GM12878 (cell line): Measurements from ENCODE around the gene TOM1L1. TPM values are rescaled to one million over a fixed set of nuclear protein-coding genes. Genes with fewer than 3 reads are reported as not detected.

Experiments used
- ATAC-seq: fragments of 200-7000 bp; cut with Tn5 transposase; 3 replicates; pipeline ENCODE4 v1.9.1; 2020; ENCODE audit warnings: mild to moderate bottlenecking, moderate library complexity
- BruUV-seq: library from RNA; stranded (reverse); fragments of 400-500 nt; replicated peaks from 2 replicates; lab custom pipeline; 2021; lab: Mats Ljungman, UMichigan
- CTCF ChIA-PET: fragments of 300-600 bp; sonication (Branson Sonifier 250); formaldehyde crosslinking; extraction: SDS; loops from one replicate; lab custom pipeline; 2021; ENCODE audit warnings: inconsistent platforms; lab: Yijun Ruan, JAX
- POLR2A ChIA-PET: fragments of 350-600 bp; formaldehyde crosslinking; extraction: SDS; loops from one replicate; lab custom pipeline; 2021; ENCODE audit warnings: inconsistent platforms; lab: Charles Lee
- RAD21 ChIA-PET: fragments of 300-600 bp; sonication (Branson Sonifier 250); formaldehyde crosslinking; loops from one replicate; lab custom pipeline; 2023; ENCODE audit warnings: antibody characterized with exemption; ENCODE audit not compliant: unreplicated experiment; lab: Charles Lee
- SMC1A ChIA-PET: fragments of 300-600 bp; sonication (Branson Sonifier 250); formaldehyde crosslinking; loops from one replicate; lab custom pipeline; 2023; ENCODE audit not compliant: unreplicated experiment, uncharacterized antibody; lab: Charles Lee
- DNase-seq: peaks from one replicate; pipeline ENCODE4 v3.0.0-alpha.2; 2011; ENCODE audit warnings: low read depth, low spot score
- FAIRE-seq: peaks from 3 replicates; lab custom pipeline; 2011; peaks lifted over from hg19 to GRCh38; lab: Jason Lieb, UNC
- H2AFZ ChIP-seq: 2 replicates; pipeline ENCODE4 v1.6.0; 2011; ENCODE audit warnings: low read depth, low read length, control low read depth; ENCODE audit not compliant: control insufficient read depth
- H3K27ac ChIP-seq: 2 replicates; pipeline ENCODE4 v1.5.1; 2011; ENCODE audit warnings: control low read depth; ENCODE audit not compliant: control insufficient read depth, insufficient read depth
- H3K27me3 ChIP-seq, 2 experiments: replicated peaks in 1 of 2; 2 replicates each; pipeline versions ENCODE4 v1.6.0 to v1.6.1; 2011; ENCODE audit warnings: low read length in 1 of 2; ENCODE audit not compliant: control insufficient read depth in 2 of 2, insufficient read depth in 2 of 2
- H3K36me3 ChIP-seq, 2 experiments: 2 replicates each; pipeline ENCODE4 v1.5.1; 2011; ENCODE audit warnings: low read length in 1 of 2; ENCODE audit not compliant: control insufficient read depth in 2 of 2, insufficient read depth in 2 of 2
- H3K4me1 ChIP-seq: 2 replicates; pipeline ENCODE4 v1.6.1; 2011; ENCODE audit warnings: mild to moderate bottlenecking, low read length, moderate library complexity, mixed read lengths; ENCODE audit not compliant: control insufficient read depth, insufficient read depth
- H3K4me2 ChIP-seq: 2 replicates; pipeline ENCODE4 v1.6.0; 2011; ENCODE audit warnings: control low read depth; ENCODE audit not compliant: control insufficient read depth, insufficient read depth
- H3K4me3 ChIP-seq: fragments of 200-600 bp; sonication (generic); 2 replicates; pipeline ENCODE4 v1.5.1; 2016
- H3K79me2 ChIP-seq: 2 replicates; pipeline ENCODE4 v1.6.0; 2011; ENCODE audit warnings: low read length; ENCODE audit not compliant: control insufficient read depth, insufficient read depth
- H3K9ac ChIP-seq: 2 replicates; pipeline ENCODE4 v1.8.0; 2011; ENCODE audit warnings: low read length, control low read depth, mixed read lengths; ENCODE audit not compliant: control insufficient read depth, insufficient read depth
- H3K9me3 ChIP-seq: replicated peaks from 3 replicates; pipeline ENCODE4 v1.5.1; 2011; ENCODE audit warnings: mild to moderate bottlenecking, low read length; ENCODE audit not compliant: control insufficient read depth, insufficient read depth
- H4K20me1 ChIP-seq: 2 replicates; pipeline ENCODE4 v1.6.0; 2011; ENCODE audit not compliant: control insufficient read depth, insufficient read depth
- CHD1 ChIP-seq: IDR thresholded peaks from 2 replicates; pipeline ENCODE4 v1.6.1; 2012; ENCODE audit warnings: low read depth, low read length, improper control_type of control experiment
- FOXK2 ChIP-seq: fragments of 450-650 bp; IDR thresholded peaks from 2 replicates; pipeline ENCODE4 v1.6.1; 2017; ENCODE audit warnings: mild to moderate bottlenecking, moderate library complexity
- HCFC1 ChIP-seq: fragments of 150-350 bp; IDR thresholded peaks from 2 replicates; pipeline ENCODE4 v1.6.1; 2014; ENCODE audit warnings: low read length
- MLLT1 ChIP-seq: fragments of 450-650 bp; IDR thresholded peaks from 2 replicates; pipeline ENCODE4 v1.6.1; 2016; ENCODE audit warnings: mild to moderate bottlenecking
- MYB ChIP-seq: fragments of 150-350 bp; IDR thresholded peaks from 2 replicates; pipeline ENCODE4 v1.6.1; 2014; ENCODE audit warnings: mild to moderate bottlenecking, low read depth, low read length, borderline replicate concordance
- MYC ChIP-seq: IDR thresholded peaks from 2 replicates; pipeline ENCODE4 v1.6.1; 2011; ENCODE audit warnings: mild to moderate bottlenecking, low read length, moderate library complexity, inconsistent platforms; ENCODE audit not compliant: insufficient read depth, insufficient replicate concordance, insufficient read length, severe bottlenecking
- PRDM15 ChIP-seq: fragments of 450-650 bp; formaldehyde crosslinking; IDR thresholded peaks from 2 replicates; pipeline ENCODE4 v1.4.0; 2020; ENCODE audit warnings: mild to moderate bottlenecking, moderate library complexity
- RELA ChIP-seq: fragments of 450-650 bp; IDR thresholded peaks from 2 replicates; pipeline ENCODE4 v1.8.0; 2014; ENCODE audit warnings: borderline replicate concordance; ENCODE audit not compliant: partially characterized antibody
- RFX5 ChIP-seq: IDR thresholded peaks from 2 replicates; pipeline ENCODE4 v1.6.1; 2011; ENCODE audit warnings: low read depth, low read length, improper control_type of control experiment
- RUNX3 ChIP-seq: IDR thresholded peaks from 2 replicates; pipeline ENCODE4 v1.6.1; 2012; ENCODE audit warnings: low read length, inconsistent platforms
- SMAD1 ChIP-seq: fragments of 450-650 bp; IDR thresholded peaks from 2 replicates; pipeline ENCODE4 v1.6.1; 2018; ENCODE audit warnings: mild to moderate bottlenecking, low read depth; ENCODE audit not compliant: partially characterized antibody
- ZZZ3 ChIP-seq: IDR thresholded peaks from 2 replicates; pipeline ENCODE4 v1.6.1; 2011; ENCODE audit warnings: low read depth; ENCODE audit not compliant: control insufficient read depth, insufficient read length
- WGBS: methylation state at CpG from one replicate; pipeline ENCODE4 v1.1.6; 2016; ENCODE audit warnings: low lambda C conversion rate; ENCODE audit not compliant: insufficient replicate concordance, insufficient coverage; ENCODE audit errors: missing lambda C conversion rate; 5-methylcytosine and 5-hydroxymethylcytosine counted together
- in situ Hi-C: fragments of 300-500 bp; cut with MboI; formaldehyde crosslinking; loops from 9 replicates; pipeline ENCODE4 v1.14.3; 2018; ENCODE audit warnings: mixed read lengths
- intact Hi-C: fragments of 100-400 bp; cut with micrococcal nuclease; formaldehyde crosslinking; loops from one replicate; pipeline ENCODE4 v1.14.2; 2022; ENCODE audit not compliant: unreplicated experiment
- polyA plus RNA-seq, 11 experiments: library from polyadenylated mRNA; depleted of rRNA in 4 of 11; unstranded in 6 of 11; stranded (reverse) in 5 of 11; fragments of >200 nt; fragmentation: Nextera tagmentation in 4 of 11; fragmentation: Illumina TruSeq in 1 of 11; extraction: Ambion mirVana in 4 of 11; extraction: Trizol in 1 of 11; gene quantifications; 1 replicate in 1 of 11; 2 replicates in 10 of 11; pipeline versions ENCODE4 v1.2.1 to v1.2.3, GENCODE V29; 2011 to 2016; ENCODE audit warnings: inconsistent platforms in 2 of 11, missing spikeins in 2 of 11, low read depth in 1 of 11
- total RNA-seq, 4 experiments: library from RNA; depleted of rRNA in 3 of 4; stranded (reverse); fragments of >200 nt in 3 of 4; fragmentation: Illumina TruSeq in 1 of 4; extraction: Trizol in 1 of 4; gene quantifications; 2 replicates each; pipeline versions ENCODE4 v1.2.1 to v1.2.3, GENCODE V29; 2013 to 2021

Gene TOM1L1
- total and polyA plus RNA-seq, 10 of the 15 experiments (the other 5 are each of a cell fraction or from before 2014, with no cell fraction given), result 1.9 to 8.8 (median 2.5) TPM

GRCh38 chr17:54948380-54948779 is 47.7 kb downstream of the TOM1L1 start:
- H3K36me3 ChIP-seq, result no peaks in the 10 kb centered on the region
- 48% methylated on average over 5 of the region's 5 CpGs for WGBS
- no TSS peak for BruUV-seq
- RAD21 ChIA-PET, result no interaction called here
- H3K27me3 ChIP-seq, result no peaks in the 10 kb centered on the region
- POLR2A ChIA-PET, result interaction anchor here (0.6 kb wide), 1 partner anchor 345 kb away, joined by 3 read pairs; no protein-coding TSS in a partner anchor
- FAIRE-seq, result no peak
- no peak; the same call in 2 of the 3 replicates for ATAC-seq
- no peak overlapping the region for H3K4me3 ChIP-seq
- intact Hi-C loops (no loop called here), in situ Hi-C loops (no loop called here)
- no peak for TF ChIP-seq RELA
- peak; percentile 59 for TF ChIP-seq RUNX3
- H3K9ac ChIP-seq, result no peak overlapping the region
- H3K79me2 ChIP-seq, result no peaks in the 10 kb centered on the region
- no peak for DNase-seq
- no peak overlapping the region for H3K27ac ChIP-seq
- CTCF ChIA-PET, result no interaction called here
- H2AFZ ChIP-seq, result no peak overlapping the region
- H3K9me3 ChIP-seq, result no peaks in the 10 kb centered on the region
- no peaks in the 10 kb centered on the region for H4K20me1 ChIP-seq
- no peak overlapping the region for H3K4me2 ChIP-seq
- H3K4me1 ChIP-seq, result no peaks in the 10 kb centered on the region; the same call in 1 of the 2 replicates
- SMC1A ChIA-PET, result interaction anchor here (0.9 kb wide), 1 partner anchor 566 kb away, joined by 3 read pairs; no protein-coding TSS in a partner anchor

- no peak overlapping the region for H3K4me3 ChIP-seq
- ATAC-seq (no peak), DNase-seq (no peak), FAIRE-seq (no peak)
- H3K9ac ChIP-seq, result no peak overlapping the region
- ChIA-PET CTCF (interaction anchor here (0.6 to 1.0 kb wide), 2 partner anchors 42 to 43 kb away, joined by 3 read pairs; no protein-coding TSS in a partner anchor), POLR2A (no interaction called here), RAD21 (no interaction called here), SMC1A (no interaction called here)
- H3K27ac ChIP-seq, result no peak overlapping the region
- no TSS peak for BruUV-seq
- H3K9me3 ChIP-seq, result no peaks in the 10 kb centered on the region
- H3K27me3 ChIP-seq, result no peaks in the 10 kb centered on the region
- H3K36me3 ChIP-seq, result no peaks in the 10 kb centered on the region; a peak in 1 of 4 replicates
- H3K4me2 ChIP-seq, result no peak overlapping the region
- intact Hi-C loops (no loop called here), in situ Hi-C loops (no loop called here)
- H3K79me2 ChIP-seq, result no peaks in the 10 kb centered on the region
- 100% methylated on average over 2 of the region's 2 CpGs for WGBS
- H2AFZ ChIP-seq, result no peak overlapping the region
- H3K4me1 ChIP-seq, result no peaks in the 10 kb centered on the region; the same call in 1 of the 2 replicates
- H4K20me1 ChIP-seq, result no peaks in the 10 kb centered on the region
- TF ChIP-seq SMAD1 (no peak), RFX5 (no peak), CHD1 (no peak), MYB (no peak), MLLT1 (no peak), MYC (no peak), ZZZ3 (no peak), HCFC1 (no peak), FOXK2 (no peak), PRDM15 (CRISPR knock-in tag) (no peak)
These were observed 49.5 kb downstream of the TOM1L1 start for GRCh38 chr17:54950116-54950515.
